HepG2 (cell line): ENCODE results near the gene ADRA2B. TPM values are rescaled to one million over a fixed set of nuclear protein-coding genes. Genes with fewer than 3 reads are reported as not detected.
"Not testable (repeated sequence)": the region's sequence is repeated elsewhere in the genome, so short reads cannot be mapped to it uniquely, and the experiment has no call there.

Source experiments
- ATAC-seq: fragments of 200-7000 bp; cut with Tn5 transposase; 3 replicates; pipeline ENCODE4 v1.9.1; 2020; ENCODE audit warnings: mild to moderate bottlenecking, moderate library complexity
- BruUV-seq: library from RNA; stranded (reverse); fragments of 400-500 nt; replicated peaks from 2 replicates; lab custom pipeline; 2021; lab: Mats Ljungman, UMichigan
- CTCF ChIA-PET: fragments of 300-600 bp; formaldehyde crosslinking; extraction: SDS; loops from one replicate; lab custom pipeline; 2021; ENCODE audit warnings: low total read pairs, inconsistent platforms, low intra/inter-chr PET ratio; lab: Yijun Ruan, JAX
- POLR2A ChIA-PET: fragments of 350-600 bp; sonication (Branson Sonifier 250); formaldehyde crosslinking; loops from one replicate; lab custom pipeline; 2020; ENCODE audit warnings: antibody characterized with exemption, inconsistent platforms; lab: Yijun Ruan, JAX
- DNase-seq: peaks from one replicate; pipeline ENCODE4 v3.0.0-alpha.2; 2015; ENCODE audit warnings: low spot score
- FAIRE-seq: peaks from 3 replicates; lab custom pipeline; 2011; peaks lifted over from hg19 to GRCh38; lab: Jason Lieb, UNC
- H2AFZ ChIP-seq: one replicate; pipeline ENCODE4 v1.6.1; 2011; ENCODE audit warnings: low read length, inconsistent platforms
- H3K27ac ChIP-seq: fragments of 300-600 bp; 3 replicates; pipeline ENCODE4 v1.8.0; 2011; ENCODE audit warnings: mixed run types, mild to moderate bottlenecking, mixed read lengths, low read length, inconsistent platforms; ENCODE audit not compliant: insufficient read depth; ENCODE audit errors: extremely low read length
- H3K27me3 ChIP-seq, 2 experiments: fragments of 200-600 bp in 1 of 2; 2 replicates in 1 of 2; 3 replicates in 1 of 2; pipeline versions ENCODE4 v1.6.0 to v1.8.0; 2011; ENCODE audit warnings: low read length in 2 of 2, mild to moderate bottlenecking in 2 of 2, moderate library complexity in 2 of 2, inconsistent platforms in 1 of 2; ENCODE audit not compliant: insufficient read depth in 2 of 2, control insufficient read depth in 1 of 2
- H3K36me3 ChIP-seq, 2 experiments: fragments of 200-600 bp in 1 of 2; replicated peaks in 1 of 2; 2 replicates in 1 of 2; 3 replicates in 1 of 2; pipeline versions ENCODE4 v1.5.1 to v1.8.0; 2011; ENCODE audit warnings: low read length in 2 of 2, inconsistent platforms in 1 of 2; ENCODE audit not compliant: insufficient read depth in 2 of 2, control insufficient read depth in 1 of 2
- H3K4me1 ChIP-seq: 2 replicates; pipeline ENCODE4 v1.5.1; 2012; ENCODE audit warnings: low read length, inconsistent platforms; ENCODE audit not compliant: insufficient read depth
- H3K4me2 ChIP-seq: 2 replicates; pipeline ENCODE4 v1.6.0; 2011; ENCODE audit warnings: low read depth, low read length, inconsistent platforms
- H3K4me3 ChIP-seq, 3 experiments: fragments of 200-600 bp in 1 of 3; sonication (generic), shearing (Covaris generic) in 1 of 3; replicated peaks in 1 of 3; 2 replicates each; pipeline ENCODE4 v1.5.1; 2011 to 2016; ENCODE audit warnings: low read length in 3 of 3, inconsistent platforms in 2 of 3, low read depth in 2 of 3, mild to moderate bottlenecking in 2 of 3, control low read depth in 1 of 3, mixed read lengths in 1 of 3; ENCODE audit not compliant: insufficient read depth in 1 of 3
- H3K79me2 ChIP-seq: one replicate; pipeline ENCODE4 v1.6.1; 2011; ENCODE audit warnings: low read length, inconsistent platforms; ENCODE audit not compliant: insufficient read depth
- H3K9ac ChIP-seq: 2 replicates; pipeline ENCODE4 v1.6.0; 2011; ENCODE audit warnings: mild to moderate bottlenecking, low read depth, low read length, inconsistent platforms; ENCODE audit not compliant: insufficient read depth
- H3K9me3 ChIP-seq: 2 replicates; pipeline ENCODE4 v1.5.1; 2012; ENCODE audit warnings: mild to moderate bottlenecking, low read length
- H4K20me1 ChIP-seq: 2 replicates; pipeline ENCODE4 v1.6.0; 2011; ENCODE audit warnings: inconsistent platforms, mild to moderate bottlenecking, low read length, moderate library complexity; ENCODE audit not compliant: insufficient read depth
- CTCF ChIP-seq: sonication (generic); formaldehyde crosslinking; IDR thresholded peaks from 2 replicates; pipeline ENCODE4 v1.5.0; 2020; ENCODE audit warnings: mild to moderate bottlenecking, missing genetic modification reagents, moderate library complexity
- PHF21A ChIP-seq: sonication (generic); formaldehyde crosslinking; IDR thresholded peaks from 2 replicates; pipeline ENCODE4 v1.5.0; 2020; ENCODE audit warnings: mild to moderate bottlenecking, missing genetic modification reagents
- RAD21 ChIP-seq: fragments of 450-650 bp; formaldehyde crosslinking; IDR thresholded peaks from 2 replicates; pipeline ENCODE4 v1.5.0; 2020; ENCODE audit warnings: mild to moderate bottlenecking
- STAG1 ChIP-seq: sonication (generic); formaldehyde crosslinking; IDR thresholded peaks from 2 replicates; pipeline ENCODE4 v1.4.0; 2020; ENCODE audit warnings: missing genetic modification reagents
- ZNF274 ChIP-seq: sonication (generic); formaldehyde crosslinking; IDR thresholded peaks from 2 replicates; pipeline ENCODE4 v1.5.1; 2020; ENCODE audit warnings: mild to moderate bottlenecking, missing genetic modification reagents
- ZNF337 ChIP-seq: sonication (generic); formaldehyde crosslinking; IDR thresholded peaks from 2 replicates; pipeline ENCODE4 v1.5.1; 2020; ENCODE audit warnings: missing genetic modification reagents, low read depth, mild to moderate bottlenecking, borderline replicate concordance
- ZNF343 ChIP-seq: sonication (generic); formaldehyde crosslinking; IDR thresholded peaks from 2 replicates; pipeline ENCODE4 v1.4.0; 2020; ENCODE audit warnings: mild to moderate bottlenecking, missing genetic modification reagents
- ZNF530 ChIP-seq: sonication (generic); formaldehyde crosslinking; IDR thresholded peaks from 2 replicates; pipeline ENCODE4 v1.5.0; 2020; ENCODE audit warnings: low read depth, mild to moderate bottlenecking, missing genetic modification reagents
- WGBS: methylation state at CpG from one replicate; pipeline ENCODE4 v1.1.6; 2017; ENCODE audit warnings: low lambda C conversion rate; 5-methylcytosine and 5-hydroxymethylcytosine counted together
- in situ Hi-C: cut with HindIII; loops from 2 replicates; pipeline ENCODE4 v1.10.0; 2017; ENCODE audit warnings: low pct_unique_long_range_greater_than_20kb; ENCODE audit not compliant: extremely low pct_ligation_motif_present
- intact Hi-C: fragments of 100-400 bp; cut with micrococcal nuclease; formaldehyde crosslinking; loops from one replicate; pipeline ENCODE4 v1.10.0; 2022; ENCODE audit not compliant: unreplicated experiment
- polyA plus RNA-seq, 8 experiments: library from polyadenylated mRNA; depleted of rRNA in 3 of 8; stranded (reverse) in 7 of 8; unstranded in 1 of 8; fragments of >200 nt; fragmentation: Illumina TruSeq in 4 of 8; extraction: Trizol in 4 of 8; gene quantifications; 2 replicates each; pipeline versions ENCODE4 v1.2.1 to v1.2.3, GENCODE V29; 2011 to 2016; ENCODE audit warnings: low read depth in 4 of 8, missing spikeins in 1 of 8, mixed read lengths in 1 of 8; ENCODE audit not compliant: insufficient read depth in 1 of 8
- total RNA-seq, 5 experiments: library from RNA; depleted of rRNA; stranded (reverse); fragments of >200 nt; fragmentation: Illumina TruSeq; extraction: Trizol; gene quantifications; 2 replicates each; pipeline ENCODE4 v1.2.3, GENCODE V29; 2016; ENCODE audit warnings: low read depth in 1 of 5

ADRA2B gene
- total and polyA plus RNA-seq, 2 of the 13 experiments (the other 11 are each of a cell fraction or from before 2014, with no cell fraction given), result not detected

GRCh38 chr2:96142217-96143113 lies 26.1 kb upstream of the ADRA2B start:
- Histone ChIP-seq H3K4me3 (no peak overlapping the region), H3K36me3 (no peaks in the 10 kb centered on the region), H3K79me2 (no peaks in the 10 kb centered on the region), H2AFZ (no peak overlapping the region), H3K4me2 (no peak overlapping the region), H3K9ac (no peak overlapping the region), H3K9me3 (no peaks in the 10 kb centered on the region), H4K20me1 (no peaks in the 10 kb centered on the region), H3K27me3 (peaks cover 6 to 50% of the 10 kb centered on the region in 2 experiments; a peak in 4 of 5 replicates), H3K4me1 (peaks cover 15% of the 10 kb centered on the region)
- intact Hi-C loops, result no loop called here
- FAIRE-seq, result peak; percentile 26
- in situ Hi-C loops, result loop anchor here (5.0 to 25.0 kb wide), 2 partner anchors 120 to 370 kb away; partner anchors contain the start of gene NEURL3
- TF ChIP-seq RAD21 (CRISPR knock-in tag) (peak; percentile 34; the same call in 1 of the 2 replicates), STAG1 (CRISPR knock-in tag) (peak; percentile 33; the same call in 1 of the 2 replicates), ZNF343 (CRISPR knock-in tag) (0 out of 2 replicates have a peak, but pooled peaks have one; percentile 9), ZNF337 (no peak), ZNF530 (CRISPR knock-in tag) (no peak), PHF21A (no peak), CTCF (CRISPR knock-in tag) (peak; percentile 63), ZNF274 (CRISPR knock-in tag) (0 out of 2 replicates have a peak, but pooled peaks have one; percentile 32)
- TF ChIP-seq, all 625 proteins: peak for 5
- no TSS peak for BruUV-seq
- ChIA-PET CTCF (interaction anchor here (1.4 kb wide), 1 partner anchor 31 kb away, joined by 4 read pairs; no protein-coding TSS in a partner anchor), POLR2A (no interaction called here)
- ATAC-seq, result peak; percentile 50
- WGBS, result 43% methylated on average over 22 of the region's 26 CpGs
- no peak overlapping the region for H3K27ac ChIP-seq
- DNase-seq, result peak; percentile 22

- H3K27ac ChIP-seq, H3K4me2 ChIP-seq, H3K9me3 ChIP-seq, H3K79me2 ChIP-seq, H4K20me1 ChIP-seq, ATAC-seq, DNase-seq, H3K4me3 ChIP-seq, BruUV-seq, H3K9ac ChIP-seq, H3K4me1 ChIP-seq, H3K36me3 ChIP-seq, H2AFZ ChIP-seq, intact Hi-C loops, POLR2A ChIA-PET, FAIRE-seq: not testable (repeated sequence)
- 80% methylated on average over 5 of the region's 5 CpGs for WGBS
- in situ Hi-C loops, result loop anchor here (5.0 to 25.0 kb wide), 2 partner anchors 121 to 371 kb away; partner anchors contain the start of gene NEURL3
- CTCF ChIA-PET, result interaction anchor here (1.4 kb wide), 1 partner anchor 32 kb away, joined by 4 read pairs; no protein-coding TSS in a partner anchor
- peaks cover 7 to 48% of the 10 kb centered on the region in 2 experiments; a peak in 4 of 5 replicates for H3K27me3 ChIP-seq
These were observed 25.2 kb upstream of the ADRA2B start for GRCh38 chr2:96141624-96141967.
